GM12872 (cell line): Measurements from ENCODE around the gene PERP.

ENCODE experiments used
- CTCF ChIP-seq: IDR thresholded peaks from 3 replicates; pipeline ENCODE4 v1.5.1; 2011; ENCODE audit warnings: low read depth, mild to moderate bottlenecking, low read length, moderate library complexity; ENCODE audit not compliant: insufficient read depth

Gene PERP

GRCh38 chr6:138124096-138124495 lies 16.9 kb upstream of the PERP start:
- TF ChIP-seq CTCF: no peak

- TF ChIP-seq CTCF: no peak
Measured at GRCh38 chr6:138119976-138120375, 12.8 kb upstream of the PERP start.

- no peak for TF ChIP-seq CTCF
Measured at GRCh38 chr6:138117376-138117914, 10.2 kb upstream of the PERP start.

GRCh38 chr6:138116661-138116999 lies 9.4 kb upstream of the PERP start:
- no peak for TF ChIP-seq CTCF

- peak; percentile 60 for TF ChIP-seq CTCF
Measured at GRCh38 chr6:138115877-138116660, 8.8 kb upstream of the PERP start.

GRCh38 chr6:138115201-138115600 lies 8.0 kb upstream of the PERP start:
- no peak for TF ChIP-seq CTCF

- TF ChIP-seq CTCF: no peak
Measured at GRCh38 chr6:138113588-138114210, 6.5 kb upstream of the PERP start.
